IMR-90 (cell line): ENCODE measurements around the gene PDE8B. TPM values are rescaled to one million over a fixed set of nuclear protein-coding genes. Genes with fewer than 3 reads are reported as not detected.

ENCODE experiments used
- ATAC-seq: fragments of 200-7000 bp; cut with Tn5 transposase; 2 replicates; pipeline ENCODE4 v1.9.1; 2020; ENCODE audit warnings: low read depth, mild to moderate bottlenecking, moderate library complexity
- BruUV-seq: library from RNA; stranded (reverse); fragments of 400-500 nt; replicated peaks from 2 replicates; lab custom pipeline; 2021; lab: Mats Ljungman, UMichigan
- CTCF ChIA-PET: fragments of 300-600 bp; formaldehyde crosslinking; extraction: SDS; loops from one replicate; lab custom pipeline; 2021; ENCODE audit warnings: antibody characterized with exemption; lab: Yijun Ruan, JAX
- POLR2A ChIA-PET: fragments of 300-600 bp; sonication (Branson Sonifier 250); formaldehyde crosslinking; loops from one replicate; lab custom pipeline; 2022; ENCODE audit warnings: antibody characterized with exemption; ENCODE audit not compliant: unreplicated experiment; lab: Charles Lee
- DNase-seq: peaks from one replicate; pipeline ENCODE4 v3.0.0; 2013
- H2AFZ ChIP-seq: replicated peaks from 2 replicates; pipeline ENCODE3; 2013; ENCODE audit warnings: low read length, mild to moderate bottlenecking; ENCODE audit not compliant: poor library complexity
- H2AK5ac ChIP-seq: 2 replicates; pipeline ENCODE4 v1.6.1; 2013; ENCODE audit warnings: low read depth, low read length, inconsistent platforms
- H2AK9ac ChIP-seq: replicated peaks from 2 replicates; pipeline ENCODE3; 2013; ENCODE audit warnings: mild to moderate bottlenecking, low read depth, low read length, moderate library complexity; ENCODE audit not compliant: poor library complexity
- H2BK120ac ChIP-seq: 2 replicates; pipeline ENCODE4 v1.6.1; 2013; ENCODE audit warnings: low read depth, low read length, inconsistent platforms
- H2BK15ac ChIP-seq: 3 replicates; pipeline ENCODE4 v1.6.1; 2013; ENCODE audit warnings: low read depth, low read length, inconsistent platforms
- H2BK20ac ChIP-seq: 2 replicates; pipeline ENCODE4 v1.6.1; 2013; ENCODE audit warnings: low read depth, mild to moderate bottlenecking, inconsistent platforms, low read length, moderate library complexity
- H2BK5ac ChIP-seq: 2 replicates; pipeline ENCODE4 v1.6.1; 2013; ENCODE audit warnings: mild to moderate bottlenecking, low read depth, low read length, inconsistent platforms; ENCODE audit not compliant: poor library complexity, severe bottlenecking
- H3K14ac ChIP-seq: replicated peaks from 2 replicates; pipeline ENCODE4 v1.6.1; 2013; ENCODE audit warnings: low read depth, low read length, inconsistent platforms
- H3K18ac ChIP-seq: 2 replicates; pipeline ENCODE4 v1.6.1; 2013; ENCODE audit warnings: low read depth, low read length, control low read depth
- H3K23ac ChIP-seq: 2 replicates; pipeline ENCODE4 v1.6.1; 2013; ENCODE audit warnings: low read depth, low read length, inconsistent platforms
- H3K27ac ChIP-seq: 2 replicates; pipeline ENCODE4 v1.5.1; 2013; ENCODE audit warnings: mild to moderate bottlenecking, control low read depth, low read length; ENCODE audit not compliant: insufficient read depth
- H3K27me3 ChIP-seq: 2 replicates; pipeline ENCODE4 v1.6.1; 2013; ENCODE audit warnings: low read length; ENCODE audit not compliant: control insufficient read depth, insufficient read depth
- H3K36me3 ChIP-seq: 2 replicates; pipeline ENCODE4 v1.6.1; 2013; ENCODE audit warnings: low read length, mixed read lengths; ENCODE audit not compliant: control insufficient read depth, insufficient read depth
- H3K4ac ChIP-seq: 2 replicates; pipeline ENCODE4 v1.6.1; 2013; ENCODE audit warnings: low read depth, low read length, inconsistent platforms
- H3K4me1 ChIP-seq: 2 replicates; pipeline ENCODE4 v1.6.1; 2013; ENCODE audit warnings: low read length, mixed read lengths; ENCODE audit not compliant: control insufficient read depth, insufficient read depth
- H3K4me2 ChIP-seq: 2 replicates; pipeline ENCODE4 v1.6.1; 2013; ENCODE audit warnings: low read depth, mild to moderate bottlenecking, control low read depth, low read length, moderate library complexity
- H3K4me3 ChIP-seq: 2 replicates; pipeline ENCODE4 v1.5.1; 2013; ENCODE audit warnings: low read depth, mild to moderate bottlenecking, control low read depth, low read length, moderate library complexity; ENCODE audit not compliant: insufficient read depth
- H3K56ac ChIP-seq: 2 replicates; pipeline ENCODE4 v1.6.1; 2013; ENCODE audit warnings: low read length, inconsistent platforms; ENCODE audit not compliant: insufficient read depth; ENCODE audit errors: extremely low read depth
- H3K79me1 ChIP-seq, 2 experiments: 2 replicates each; pipeline ENCODE4 v1.6.1; 2013; ENCODE audit warnings: low read length in 2 of 2, inconsistent platforms in 1 of 2, low read depth in 1 of 2
- H3K9ac ChIP-seq: 2 replicates; pipeline ENCODE4 v1.6.1; 2013; ENCODE audit warnings: low read depth, low read length, control low read depth
- H3K9me1 ChIP-seq: 2 replicates; pipeline ENCODE4 v1.6.1; 2013; ENCODE audit warnings: low read length, inconsistent platforms; ENCODE audit not compliant: insufficient read depth
- H3K9me3 ChIP-seq: 2 replicates; pipeline ENCODE4 v1.6.1; 2013; ENCODE audit warnings: low read length; ENCODE audit not compliant: control insufficient read depth, insufficient read depth
- H4K20me1 ChIP-seq: 2 replicates; pipeline ENCODE4 v1.6.1; 2013; ENCODE audit warnings: low read length, inconsistent platforms; ENCODE audit not compliant: insufficient read depth
- H4K5ac ChIP-seq: 2 replicates; pipeline ENCODE4 v1.6.1; 2013; ENCODE audit warnings: mild to moderate bottlenecking, low read depth, low read length, control low read depth
- H4K8ac ChIP-seq, 2 experiments: 2 replicates each; pipeline ENCODE4 v1.6.1; 2013; ENCODE audit warnings: low read depth in 2 of 2, low read length in 2 of 2, control low read depth in 1 of 2, inconsistent platforms in 1 of 2
- H4K91ac ChIP-seq: 2 replicates; pipeline ENCODE4 v1.6.1; 2013; ENCODE audit warnings: low read depth, low read length, inconsistent platforms; ENCODE audit not compliant: insufficient read depth
- BHLHE40 ChIP-seq: fragments of 150-350 bp; IDR thresholded peaks from 2 replicates; pipeline ENCODE4 v1.6.1; 2016; ENCODE audit warnings: mild to moderate bottlenecking, low read depth, low read length
- CEBPB ChIP-seq: IDR thresholded peaks from 2 replicates; pipeline ENCODE4 v1.6.1; 2012; ENCODE audit warnings: low read depth, low read length, improper control_type of control experiment
- CHD1 ChIP-seq: IDR thresholded peaks from 2 replicates; pipeline ENCODE4 v1.6.1; 2012; ENCODE audit warnings: low read depth, low read length, improper control_type of control experiment
- FOS ChIP-seq: fragments of 150-350 bp; IDR thresholded peaks from 2 replicates; pipeline ENCODE4 v1.6.1; 2016; ENCODE audit warnings: low read depth, low read length
- MAFK ChIP-seq: IDR thresholded peaks from 2 replicates; pipeline ENCODE4 v1.6.1; 2012; ENCODE audit warnings: low read depth, low read length, improper control_type of control experiment
- MAZ ChIP-seq: IDR thresholded peaks from 2 replicates; pipeline ENCODE4 v1.6.1; 2012; ENCODE audit warnings: low read depth, mild to moderate bottlenecking, low read length, improper control_type of control experiment, moderate library complexity, borderline replicate concordance
- MXI1 ChIP-seq: IDR thresholded peaks from 2 replicates; pipeline ENCODE4 v1.6.1; 2012; ENCODE audit warnings: low read depth, mild to moderate bottlenecking, low read length, moderate library complexity, borderline replicate concordance
- POLR2A ChIP-seq: IDR thresholded peaks from 2 replicates; pipeline ENCODE4 v1.6.1; 2012; ENCODE audit warnings: mild to moderate bottlenecking, low read depth, low read length
- RCOR1 ChIP-seq: IDR thresholded peaks from 2 replicates; pipeline ENCODE4 v1.6.1; 2012; ENCODE audit warnings: mild to moderate bottlenecking, low read length, improper control_type of control experiment; ENCODE audit not compliant: insufficient replicate concordance
- RFX5 ChIP-seq: IDR thresholded peaks from 2 replicates; pipeline ENCODE4 v1.8.0; 2012; ENCODE audit warnings: low read depth, mild to moderate bottlenecking, low read length, moderate library complexity
- SMC3 ChIP-seq: fragments of 150-350 bp; IDR thresholded peaks from 2 replicates; pipeline ENCODE4 v1.6.1; 2016; ENCODE audit warnings: low read depth, mild to moderate bottlenecking, antibody characterized with exemption, low read length, moderate library complexity
- WGBS, 2 experiments: methylation state at CpG; one replicate each; pipeline versions ENCODE4 v1.1.5 to v1.1.7; 2013; ENCODE audit warnings: missing lambda C conversion rate in 2 of 2; ENCODE audit not compliant: insufficient read length in 1 of 2; ENCODE audit errors: extremely low coverage in 2 of 2; 5-methylcytosine and 5-hydroxymethylcytosine counted together
- dilution Hi-C: fragments of 300-500 bp; cut with HindIII; formaldehyde crosslinking; loops from one replicate; pipeline ENCODE4 v1.14.3; 2018; ENCODE audit warnings: low sequenced_read_pairs; ENCODE audit not compliant: unreplicated experiment
- in situ Hi-C: fragments of 300-500 bp; cut with MboI; formaldehyde crosslinking; loops from 3 replicates; pipeline ENCODE4 v1.14.3; 2019; ENCODE audit warnings: low sequenced_read_pairs, inconsistent platforms, mixed read lengths
- intact Hi-C: fragments of 100-400 bp; cut with micrococcal nuclease; formaldehyde crosslinking; loops from 2 replicates; pipeline ENCODE4 v1.10.0; 2022
- polyA plus RNA-seq, 3 experiments: library from polyadenylated mRNA; depleted of rRNA; stranded (reverse); fragments of >200 nt; gene quantifications; 2 replicates each; pipeline ENCODE4 v1.2.3, GENCODE V29; 2012; ENCODE audit warnings: low replicate concordance in 1 of 3
- total RNA-seq: library from RNA; depleted of rRNA; stranded (reverse); fragments of >200 nt; gene quantifications from 2 replicates; pipeline ENCODE4 v1.2.3, GENCODE V29; 2012
- TF ChIP-seq, protein P1 (sequence below): fragments of 150-350 bp; IDR thresholded peaks from 2 replicates; pipeline ENCODE4 v1.6.1; 2016; ENCODE audit warnings: low read depth, mild to moderate bottlenecking, low read length, moderate library complexity, borderline replicate concordance
- TF ChIP-seq, protein P2 (sequence below): fragments of 150-350 bp; IDR thresholded peaks from 2 replicates; pipeline ENCODE4 v1.6.1; 2017; ENCODE audit warnings: mild to moderate bottlenecking, antibody characterized with exemption, low read length, low read depth
- TF ChIP-seq, protein P3 (sequence below): conservative IDR thresholded peaks from 2 replicates; pipeline ENCODE4 v1.5.1; 2012; ENCODE audit warnings: mild to moderate bottlenecking, low read depth, low read length, improper control_type of control experiment

Gene PDE8B
- total and polyA plus RNA-seq, 2 of the 4 experiments (the other 2 are of a cell fraction) = under 0.01 to 0.03 TPM

- H4K20me1 ChIP-seq = no peaks in the 10 kb centered on the region
- peak overlapping the region; percentile 27 for H3K4me2 ChIP-seq
- H3K27me3 ChIP-seq = no peaks in the 10 kb centered on the region
- H3K9me1 ChIP-seq = peaks cover 8% of the 10 kb centered on the region; the same call in 1 of the 2 replicates
- ChIA-PET POLR2A (no interaction called here), CTCF (interaction anchor here (0.6 to 1.1 kb wide), 8 partner anchors 8 to 210 kb away, joined by 3 to 5 read pairs (median 3); no protein-coding TSS in a partner anchor)
- intact Hi-C loops = loop anchor here (5.0 kb wide), 1 partner anchor 210 kb away; the partner anchor contains the start of gene WDR41
- H2AK5ac ChIP-seq = peak overlapping the region; percentile 20; the same call in 1 of the 2 replicates
- WGBS, 2 experiments = 33% methylated on average over 4 of the region's 11 CpGs; no CpG with 5 or more reads in 1 of the 2 experiments
- H3K79me1 ChIP-seq = no peaks in the 10 kb centered on the region
- H3K4me1 ChIP-seq = peaks cover 7% of the 10 kb centered on the region
- peak overlapping the region; percentile 68 for H2BK20ac ChIP-seq
- peak overlapping the region; percentile 83; the same call in 2 of the 3 replicates for H2BK15ac ChIP-seq
- H2BK5ac ChIP-seq = peak overlapping the region; percentile 47
- peak overlapping the region; percentile 81 for H2AFZ ChIP-seq
- peak overlapping the region; percentile 54 for H3K14ac ChIP-seq
- H4K8ac ChIP-seq = peak overlapping the region in 1 of 2 experiments; percentile 85; a peak in 2 of 4 replicates
- H3K56ac ChIP-seq = no peak overlapping the region
- H3K27ac ChIP-seq = peak overlapping the region; percentile 46
- peak overlapping the region; percentile 32 for H3K18ac ChIP-seq
- ATAC-seq (peak; percentile 98), DNase-seq (peak; percentile 88)
- H4K5ac ChIP-seq = no peak overlapping the region
- no peaks in the 10 kb centered on the region for H3K36me3 ChIP-seq
- H3K9me3 ChIP-seq = no peaks in the 10 kb centered on the region
- H4K91ac ChIP-seq = peak overlapping the region; percentile 53; the same call in 1 of the 2 replicates
- peak overlapping the region; percentile 89 for H2BK120ac ChIP-seq
- no peak overlapping the region for H2AK9ac ChIP-seq
- no TSS peak for BruUV-seq
- H3K23ac ChIP-seq = peak overlapping the region; percentile 1; the same call in 1 of the 2 replicates
- dilution Hi-C loops = no loop called here
- no peak overlapping the region for H3K4me3 ChIP-seq
- H3K4ac ChIP-seq = peak overlapping the region; percentile 68
- no peak overlapping the region for H3K9ac ChIP-seq
- in situ Hi-C loops = no loop called here
- TF ChIP-seq RFX5 (no peak), RCOR1 (no peak), MAFK (no peak), FOS (0 out of 2 replicates have a peak, but pooled peaks have one; percentile 32), MAZ (no peak), CHD1 (no peak), MXI1 (no peak), BHLHE40 (peak; percentile 92), CEBPB (peak; percentile 89), SMC3 (peak; percentile 28; the same call in 1 of the 2 replicates), POLR2A (no peak)
- TF ChIP-seq, protein P1, sequence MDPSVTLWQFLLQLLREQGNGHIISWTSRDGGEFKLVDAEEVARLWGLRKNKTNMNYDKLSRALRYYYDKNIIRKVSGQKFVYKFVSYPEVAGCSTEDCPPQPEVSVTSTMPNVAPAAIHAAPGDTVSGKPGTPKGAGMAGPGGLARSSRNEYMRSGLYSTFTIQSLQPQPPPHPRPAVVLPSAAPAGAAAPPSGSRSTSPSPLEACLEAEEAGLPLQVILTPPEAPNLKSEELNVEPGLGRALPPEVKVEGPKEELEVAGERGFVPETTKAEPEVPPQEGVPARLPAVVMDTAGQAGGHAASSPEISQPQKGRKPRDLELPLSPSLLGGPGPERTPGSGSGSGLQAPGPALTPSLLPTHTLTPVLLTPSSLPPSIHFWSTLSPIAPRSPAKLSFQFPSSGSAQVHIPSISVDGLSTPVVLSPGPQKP = no peak
- TF ChIP-seq, protein P2, sequence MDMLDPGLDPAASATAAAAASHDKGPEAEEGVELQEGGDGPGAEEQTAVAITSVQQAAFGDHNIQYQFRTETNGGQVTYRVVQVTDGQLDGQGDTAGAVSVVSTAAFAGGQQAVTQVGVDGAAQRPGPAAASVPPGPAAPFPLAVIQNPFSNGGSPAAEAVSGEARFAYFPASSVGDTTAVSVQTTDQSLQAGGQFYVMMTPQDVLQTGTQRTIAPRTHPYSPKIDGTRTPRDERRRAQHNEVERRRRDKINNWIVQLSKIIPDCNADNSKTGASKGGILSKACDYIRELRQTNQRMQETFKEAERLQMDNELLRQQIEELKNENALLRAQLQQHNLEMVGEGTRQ = no peak
- TF ChIP-seq, protein P3, sequence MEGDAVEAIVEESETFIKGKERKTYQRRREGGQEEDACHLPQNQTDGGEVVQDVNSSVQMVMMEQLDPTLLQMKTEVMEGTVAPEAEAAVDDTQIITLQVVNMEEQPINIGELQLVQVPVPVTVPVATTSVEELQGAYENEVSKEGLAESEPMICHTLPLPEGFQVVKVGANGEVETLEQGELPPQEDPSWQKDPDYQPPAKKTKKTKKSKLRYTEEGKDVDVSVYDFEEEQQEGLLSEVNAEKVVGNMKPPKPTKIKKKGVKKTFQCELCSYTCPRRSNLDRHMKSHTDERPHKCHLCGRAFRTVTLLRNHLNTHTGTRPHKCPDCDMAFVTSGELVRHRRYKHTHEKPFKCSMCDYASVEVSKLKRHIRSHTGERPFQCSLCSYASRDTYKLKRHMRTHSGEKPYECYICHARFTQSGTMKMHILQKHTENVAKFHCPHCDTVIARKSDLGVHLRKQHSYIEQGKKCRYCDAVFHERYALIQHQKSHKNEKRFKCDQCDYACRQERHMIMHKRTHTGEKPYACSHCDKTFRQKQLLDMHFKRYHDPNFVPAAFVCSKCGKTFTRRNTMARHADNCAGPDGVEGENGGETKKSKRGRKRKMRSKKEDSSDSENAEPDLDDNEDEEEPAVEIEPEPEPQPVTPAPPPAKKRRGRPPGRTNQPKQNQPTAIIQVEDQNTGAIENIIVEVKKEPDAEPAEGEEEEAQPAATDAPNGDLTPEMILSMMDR = peak; percentile 45; the same call in 1 of the 2 replicates
Observed at GRCh38 chr5:77282337-77283027, 72.0 kb downstream of the PDE8B start.
